ENCODE data around the gene DRAM1.
"Not testable (repeated sequence)": the region's sequence is repeated elsewhere in the genome, so short reads cannot be mapped to it uniquely, and the experiment has no call there.

Gene DRAM1

GRCh38 chr12:101854747-101855146 lies 22.6 kb upstream of the DRAM1 start:
- Mint-ChIP-seq H3K4me3 (no peak overlapping the region), H3K27ac (no peak overlapping the region), H3K27me3 (no peaks in the 10 kb centered on the region), H3K36me3 (ENCODE audit: low read depth) (no peaks in the 10 kb centered on the region), H3K9me3 (no peaks in the 10 kb centered on the region), H3K4me1 (ENCODE audit: low read depth) (peaks cover 19% of the 10 kb centered on the region)
- no peak for DNase-seq

GRCh38 chr12:101855364-101855884 lies 22.0 kb upstream of the DRAM1 start:
- H3K27me3 Mint-ChIP-seq = no peaks in the 10 kb centered on the region
- no peaks in the 10 kb centered on the region for H3K36me3 Mint-ChIP-seq (ENCODE audit: low read depth)
- no peaks in the 10 kb centered on the region for H3K9me3 Mint-ChIP-seq
- no peak overlapping the region for H3K27ac Mint-ChIP-seq
- no peak for DNase-seq
- peaks cover 22% of the 10 kb centered on the region for H3K4me1 Mint-ChIP-seq (ENCODE audit: low read depth)
- no peak overlapping the region for H3K4me3 Mint-ChIP-seq

GRCh38 chr12:101855976-101856375 lies 21.4 kb upstream of the DRAM1 start:
- Mint-ChIP-seq H3K36me3 (ENCODE audit: low read depth) (no peaks in the 10 kb centered on the region), H3K4me1 (ENCODE audit: low read depth) (peaks cover 22% of the 10 kb centered on the region), H3K4me3 (no peak overlapping the region), H3K27me3 (no peaks in the 10 kb centered on the region), H3K9me3 (no peaks in the 10 kb centered on the region), H3K27ac (no peak overlapping the region)
- no peak for DNase-seq

- not testable (repeated sequence) for H3K27ac Mint-ChIP-seq; H3K9me3 Mint-ChIP-seq; H3K4me3 Mint-ChIP-seq; H3K27me3 Mint-ChIP-seq; DNase-seq; H3K36me3 Mint-ChIP-seq (ENCODE audit: low read depth)
- peaks cover 25% of the 10 kb centered on the region for H3K4me1 Mint-ChIP-seq (ENCODE audit: low read depth)
These were observed 20.8 kb upstream of the DRAM1 start for GRCh38 chr12:101856614-101857013.

- peaks cover 25% of the 10 kb centered on the region for H3K4me1 Mint-ChIP-seq (ENCODE audit: low read depth)
- no peaks in the 10 kb centered on the region for H3K36me3 Mint-ChIP-seq (ENCODE audit: low read depth)
- H3K27me3 Mint-ChIP-seq = no peaks in the 10 kb centered on the region
- no peak for DNase-seq
- no peak overlapping the region for H3K4me3 Mint-ChIP-seq
- no peak overlapping the region for H3K27ac Mint-ChIP-seq
- no peaks in the 10 kb centered on the region for H3K9me3 Mint-ChIP-seq
These were observed 20.3 kb upstream of the DRAM1 start for GRCh38 chr12:101857043-101857558.

GRCh38 chr12:101858361-101858760 lies 19.0 kb upstream of the DRAM1 start:
- H3K4me1 Mint-ChIP-seq (ENCODE audit: low read depth) = peaks cover 25% of the 10 kb centered on the region
- H3K27me3 Mint-ChIP-seq = no peaks in the 10 kb centered on the region

GRCh38 chr12:101859664-101860607 lies 17.4 kb upstream of the DRAM1 start:
- Mint-ChIP-seq H3K4me1 (ENCODE audit: low read depth) (peaks cover 25% of the 10 kb centered on the region), H3K27ac (peak overlapping the region; percentile 51), H3K4me3 (peak overlapping the region; percentile 11), H3K36me3 (ENCODE audit: low read depth) (no peaks in the 10 kb centered on the region), H3K9me3 (no peaks in the 10 kb centered on the region), H3K27me3 (no peaks in the 10 kb centered on the region)
- DNase-seq = no peak

More at GRCh38 chr12:101858361-101858760, 19.0 kb upstream of the DRAM1 start:
- no peaks in the 10 kb centered on the region for H3K9me3 Mint-ChIP-seq
- no peak overlapping the region for H3K27ac Mint-ChIP-seq
- DNase-seq = no peak
- no peaks in the 10 kb centered on the region for H3K36me3 Mint-ChIP-seq (ENCODE audit: low read depth)
- H3K4me3 Mint-ChIP-seq = no peak overlapping the region

GRCh38 chr12:101861688-101862087 lies 15.7 kb upstream of the DRAM1 start:
- not testable (repeated sequence) for H3K36me3 Mint-ChIP-seq (ENCODE audit: low read depth); H3K9me3 Mint-ChIP-seq; DNase-seq; H3K27me3 Mint-ChIP-seq; H3K27ac Mint-ChIP-seq; H3K4me3 Mint-ChIP-seq
- peaks cover 30% of the 10 kb centered on the region for H3K4me1 Mint-ChIP-seq (ENCODE audit: low read depth)

- no peak overlapping the region for H3K27ac Mint-ChIP-seq
- H3K4me3 Mint-ChIP-seq = no peak overlapping the region
- peaks cover 30% of the 10 kb centered on the region for H3K4me1 Mint-ChIP-seq (ENCODE audit: low read depth)
- no peak for DNase-seq
- no peaks in the 10 kb centered on the region for H3K36me3 Mint-ChIP-seq (ENCODE audit: low read depth)
- H3K27me3 Mint-ChIP-seq = no peaks in the 10 kb centered on the region
- H3K9me3 Mint-ChIP-seq = no peaks in the 10 kb centered on the region
These were observed 15.1 kb upstream of the DRAM1 start for GRCh38 chr12:101862245-101862644.

- DNase-seq = no peak
- Mint-ChIP-seq H3K36me3 (ENCODE audit: low read depth) (no peaks in the 10 kb centered on the region), H3K27me3 (no peaks in the 10 kb centered on the region), H3K4me1 (ENCODE audit: low read depth) (peaks cover 30% of the 10 kb centered on the region), H3K9me3 (no peaks in the 10 kb centered on the region), H3K4me3 (no peak overlapping the region), H3K27ac (no peak overlapping the region)
These were observed 13.4 kb upstream of the DRAM1 start for GRCh38 chr12:101863981-101864380.

GRCh38 chr12:101866615-101867373 lies 10.6 kb upstream of the DRAM1 start:
- Mint-ChIP-seq H3K27ac (no peak overlapping the region), H3K4me1 (ENCODE audit: low read depth) (peaks cover 8% of the 10 kb centered on the region), H3K27me3 (no peaks in the 10 kb centered on the region), H3K4me3 (no peak overlapping the region), H3K9me3 (no peaks in the 10 kb centered on the region), H3K36me3 (ENCODE audit: low read depth) (no peaks in the 10 kb centered on the region)
- DNase-seq = no peak

GRCh38 chr12:101867619-101868018 lies 9.8 kb upstream of the DRAM1 start:
- H3K27ac Mint-ChIP-seq; H3K27me3 Mint-ChIP-seq; DNase-seq; H3K36me3 Mint-ChIP-seq (ENCODE audit: low read depth); H3K4me1 Mint-ChIP-seq (ENCODE audit: low read depth); H3K4me3 Mint-ChIP-seq; H3K9me3 Mint-ChIP-seq: not testable (repeated sequence)

GRCh38 chr12:101870925-101871324 lies 6.5 kb upstream of the DRAM1 start:
- no peak overlapping the region for H3K27ac Mint-ChIP-seq

GRCh38 chr12:101875162-101875561 lies 2.2 kb upstream of the DRAM1 start:
- Mint-ChIP-seq H3K36me3 (ENCODE audit: low read depth) (no peaks in the 10 kb centered on the region), H3K9me3 (no peaks in the 10 kb centered on the region), H3K4me1 (ENCODE audit: low read depth) (peaks cover 17% of the 10 kb centered on the region), H3K27ac (no peak overlapping the region), H3K27me3 (peaks cover 3% of the 10 kb centered on the region), H3K4me3 (no peak overlapping the region)
- DNase-seq = no peak

More at GRCh38 chr12:101870925-101871324, 6.5 kb upstream of the DRAM1 start:
- DNase-seq = no peak
- Mint-ChIP-seq H3K27me3 (no peaks in the 10 kb centered on the region), H3K4me1 (ENCODE audit: low read depth) (peaks cover 2% of the 10 kb centered on the region), H3K4me3 (no peak overlapping the region), H3K36me3 (ENCODE audit: low read depth) (no peaks in the 10 kb centered on the region), H3K9me3 (no peaks in the 10 kb centered on the region)
